ENCODE data around the gene GJB2.

DNA sequence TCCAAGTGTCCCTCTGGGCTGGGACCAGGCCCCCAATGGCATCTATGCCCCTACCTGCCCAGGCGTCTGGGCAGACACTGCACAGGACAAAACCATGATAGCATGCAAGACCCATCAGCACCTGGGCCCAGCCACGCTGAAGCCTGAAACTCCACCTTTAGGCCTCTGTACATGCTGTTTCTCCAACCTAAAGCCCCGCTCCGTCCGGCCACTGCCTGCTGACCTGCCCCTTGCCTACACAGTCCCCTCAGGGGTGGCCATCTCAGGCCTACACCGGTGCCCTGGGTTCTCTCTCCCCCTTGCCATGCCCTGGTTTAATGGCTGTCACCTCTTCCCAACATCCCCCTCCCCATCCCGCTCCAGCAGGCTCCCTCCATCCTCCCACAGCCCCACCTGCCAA is 47.2 kb downstream of the GJB2 start:
- no peak for TF ChIP-seq POLR2A (IDR thresholded peaks at IDR 0.05)
- TF ChIP-seq, protein P1, sequence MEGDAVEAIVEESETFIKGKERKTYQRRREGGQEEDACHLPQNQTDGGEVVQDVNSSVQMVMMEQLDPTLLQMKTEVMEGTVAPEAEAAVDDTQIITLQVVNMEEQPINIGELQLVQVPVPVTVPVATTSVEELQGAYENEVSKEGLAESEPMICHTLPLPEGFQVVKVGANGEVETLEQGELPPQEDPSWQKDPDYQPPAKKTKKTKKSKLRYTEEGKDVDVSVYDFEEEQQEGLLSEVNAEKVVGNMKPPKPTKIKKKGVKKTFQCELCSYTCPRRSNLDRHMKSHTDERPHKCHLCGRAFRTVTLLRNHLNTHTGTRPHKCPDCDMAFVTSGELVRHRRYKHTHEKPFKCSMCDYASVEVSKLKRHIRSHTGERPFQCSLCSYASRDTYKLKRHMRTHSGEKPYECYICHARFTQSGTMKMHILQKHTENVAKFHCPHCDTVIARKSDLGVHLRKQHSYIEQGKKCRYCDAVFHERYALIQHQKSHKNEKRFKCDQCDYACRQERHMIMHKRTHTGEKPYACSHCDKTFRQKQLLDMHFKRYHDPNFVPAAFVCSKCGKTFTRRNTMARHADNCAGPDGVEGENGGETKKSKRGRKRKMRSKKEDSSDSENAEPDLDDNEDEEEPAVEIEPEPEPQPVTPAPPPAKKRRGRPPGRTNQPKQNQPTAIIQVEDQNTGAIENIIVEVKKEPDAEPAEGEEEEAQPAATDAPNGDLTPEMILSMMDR (IDR thresholded peaks at IDR 0.05) = no peak

Measured in esophagus squamous epithelium (tissue), 4 donors.